HG02840 (cell line): Measurements from ENCODE around the gene ERCC6L2.

Experiments
- ATAC-seq: cut with Tn5 transposase; IDR thresholded peaks from one replicate; pipeline ENCODE4 v1.9.1; 2021; ENCODE audit warnings: mild to moderate bottlenecking, moderate library complexity, moderate number of reproducible peaks; ENCODE audit not compliant: unreplicated experiment, low FRiP score

Gene ERCC6L2, protein sequence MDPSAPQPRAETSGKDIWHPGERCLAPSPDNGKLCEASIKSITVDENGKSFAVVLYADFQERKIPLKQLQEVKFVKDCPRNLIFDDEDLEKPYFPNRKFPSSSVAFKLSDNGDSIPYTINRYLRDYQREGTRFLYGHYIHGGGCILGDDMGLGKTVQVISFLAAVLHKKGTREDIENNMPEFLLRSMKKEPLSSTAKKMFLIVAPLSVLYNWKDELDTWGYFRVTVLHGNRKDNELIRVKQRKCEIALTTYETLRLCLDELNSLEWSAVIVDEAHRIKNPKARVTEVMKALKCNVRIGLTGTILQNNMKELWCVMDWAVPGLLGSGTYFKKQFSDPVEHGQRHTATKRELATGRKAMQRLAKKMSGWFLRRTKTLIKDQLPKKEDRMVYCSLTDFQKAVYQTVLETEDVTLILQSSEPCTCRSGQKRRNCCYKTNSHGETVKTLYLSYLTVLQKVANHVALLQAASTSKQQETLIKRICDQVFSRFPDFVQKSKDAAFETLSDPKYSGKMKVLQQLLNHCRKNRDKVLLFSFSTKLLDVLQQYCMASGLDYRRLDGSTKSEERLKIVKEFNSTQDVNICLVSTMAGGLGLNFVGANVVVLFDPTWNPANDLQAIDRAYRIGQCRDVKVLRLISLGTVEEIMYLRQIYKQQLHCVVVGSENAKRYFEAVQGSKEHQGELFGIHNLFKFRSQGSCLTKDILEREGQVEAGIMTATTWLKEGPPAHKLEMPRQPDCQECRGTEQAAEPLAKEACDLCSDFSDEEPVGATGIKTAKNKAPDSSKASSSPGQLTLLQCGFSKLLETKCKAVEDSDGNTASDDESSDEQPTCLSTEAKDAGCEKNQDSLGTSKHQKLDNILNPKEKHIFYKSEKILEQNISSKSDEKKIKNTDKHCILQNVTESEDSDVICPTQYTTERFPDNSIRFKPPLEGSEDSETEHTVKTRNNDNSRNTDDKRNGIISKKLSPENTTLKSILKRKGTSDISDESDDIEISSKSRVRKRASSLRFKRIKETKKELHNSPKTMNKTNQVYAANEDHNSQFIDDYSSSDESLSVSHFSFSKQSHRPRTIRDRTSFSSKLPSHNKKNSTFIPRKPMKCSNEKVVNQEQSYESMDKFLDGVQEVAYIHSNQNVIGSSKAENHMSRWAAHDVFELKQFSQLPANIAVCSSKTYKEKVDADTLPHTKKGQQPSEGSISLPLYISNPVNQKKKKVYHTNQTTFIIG (N-terminal part only)

GRCh38 chr9:95875305-95876137, at the start of gene ERCC6L2:
Gene ERCC6L2, plus strand, starts transcription at chr9:95875691. Its CDS starts 348 bp downstream, at chr9:95876039.
- peak; percentile 86 for ATAC-seq

DNA sequence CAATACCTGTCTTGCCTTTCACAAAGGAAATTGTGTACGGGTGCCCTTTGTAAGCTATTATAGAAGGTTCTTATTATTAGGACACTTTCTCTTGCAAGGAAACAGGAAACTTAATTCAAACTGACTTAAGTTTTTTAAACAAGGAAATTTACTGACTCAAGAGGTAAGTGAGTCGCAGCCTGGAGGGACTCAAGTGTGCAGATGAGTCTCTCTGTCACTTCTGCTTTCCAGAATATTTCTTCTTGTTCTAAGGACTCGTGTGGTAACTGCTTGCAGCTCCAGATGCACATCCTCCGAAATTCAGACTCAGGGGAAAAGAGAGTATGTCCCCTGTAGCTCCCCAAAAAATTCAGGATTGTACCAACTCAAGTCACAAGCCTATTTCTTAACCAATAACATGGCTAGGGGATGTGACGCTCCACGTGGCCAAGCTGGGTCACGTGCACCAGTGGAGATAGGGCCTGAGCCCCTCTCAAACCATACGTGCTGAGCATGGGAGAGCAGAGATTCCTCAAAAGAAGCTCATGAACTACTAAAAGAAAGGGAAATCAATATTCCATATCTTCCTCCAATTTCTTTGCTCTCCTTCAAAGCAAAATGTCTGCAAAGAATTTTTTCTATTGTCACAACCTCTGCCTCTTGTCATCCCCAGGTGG, 49.2 kb upstream of the ERCC6L2 start:
- no peak for ATAC-seq

DNA sequence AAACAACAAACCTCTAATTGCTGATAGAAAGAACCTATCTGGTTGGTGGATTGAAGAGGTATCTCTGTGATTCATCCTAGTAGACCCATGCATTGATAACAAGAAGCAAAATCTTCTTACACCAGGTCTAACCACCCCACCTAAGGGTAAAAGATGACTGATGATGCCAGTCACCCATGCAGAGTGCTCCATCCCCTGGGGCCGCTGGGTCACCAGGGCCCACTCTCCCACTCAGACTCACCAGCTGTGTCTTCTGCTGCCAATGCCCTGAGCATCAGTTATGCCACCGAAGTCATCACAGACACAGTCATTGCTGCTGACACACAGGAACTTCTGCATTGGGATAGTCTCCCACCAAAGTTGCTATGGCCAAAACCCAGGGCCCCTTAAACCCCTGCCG, 44.7 kb upstream of the ERCC6L2 start:
- ATAC-seq = no peak

DNA sequence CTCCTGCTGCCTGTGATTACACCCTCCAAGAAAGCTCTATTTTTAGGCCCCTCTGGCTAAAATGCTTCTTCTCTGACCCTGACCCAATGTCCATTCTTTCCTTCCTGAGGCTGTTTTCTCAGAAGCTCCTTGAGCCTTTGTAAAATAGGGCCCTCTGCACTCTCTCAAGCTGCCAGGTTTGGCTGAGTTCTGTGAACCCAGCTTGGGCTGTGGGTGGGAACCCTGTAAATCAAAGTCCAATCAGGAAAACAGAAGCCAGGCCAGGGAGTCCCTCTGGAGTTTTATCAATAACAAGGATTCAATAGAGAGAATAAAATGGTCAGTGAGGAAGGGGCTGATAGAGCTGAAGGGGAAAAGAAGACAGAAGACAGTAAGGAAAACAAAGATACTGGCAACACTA, 43.7 kb upstream of the ERCC6L2 start:
- no peak for ATAC-seq

GRCh38 chr9:95833546-95834178, 41.8 kb upstream of the ERCC6L2 start:
- no peak for ATAC-seq

GRCh38 chr9:95834281-95834907, 41.1 kb upstream of the ERCC6L2 start:
- ATAC-seq = no peak

DNA sequence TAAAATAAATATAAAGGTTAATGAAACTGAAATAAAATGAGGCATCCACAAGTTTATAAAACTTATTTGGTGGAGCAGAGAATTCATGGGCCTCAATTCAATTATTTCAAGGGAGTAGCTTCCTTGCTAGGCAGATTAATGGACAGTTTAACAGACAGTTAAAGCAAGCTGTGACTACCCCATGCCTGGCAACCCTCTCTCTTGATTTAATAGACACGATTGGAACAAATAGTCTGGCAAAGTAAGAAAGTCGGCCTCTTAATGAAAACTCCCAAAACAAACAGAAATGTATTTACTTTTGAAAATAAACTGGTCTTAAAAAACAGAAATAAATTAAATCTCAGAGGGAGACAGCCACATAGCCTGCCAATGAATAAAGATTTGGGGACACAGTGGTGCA, 40.1 kb upstream of the ERCC6L2 start:
- no peak for ATAC-seq

GRCh38 chr9:95836072-95836471, 39.4 kb upstream of the ERCC6L2 start:
- no peak for ATAC-seq

- no peak for ATAC-seq
Observed at GRCh38 chr9:95839012-95839411, 36.5 kb upstream of the ERCC6L2 start.

DNA sequence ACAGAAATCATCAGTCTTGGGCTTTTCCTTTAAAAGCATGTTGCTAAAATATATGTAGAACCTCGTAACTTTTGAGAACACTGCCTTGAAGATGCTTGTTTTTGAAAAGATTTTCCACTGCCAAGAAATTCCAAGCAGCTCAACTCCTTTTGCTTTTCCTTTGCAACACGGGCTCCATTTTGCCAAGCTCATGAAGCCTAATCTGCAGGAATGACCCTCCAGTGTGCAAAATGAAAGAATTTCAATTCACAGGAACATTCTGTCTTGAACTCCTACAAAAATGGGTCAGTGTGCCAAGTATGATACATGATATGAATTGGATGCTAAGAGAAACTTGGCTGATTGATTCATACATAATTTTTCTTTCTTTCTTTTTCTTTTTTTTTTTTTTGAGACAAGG, 35.4 kb upstream of the ERCC6L2 start:
- ATAC-seq = no peak

DNA sequence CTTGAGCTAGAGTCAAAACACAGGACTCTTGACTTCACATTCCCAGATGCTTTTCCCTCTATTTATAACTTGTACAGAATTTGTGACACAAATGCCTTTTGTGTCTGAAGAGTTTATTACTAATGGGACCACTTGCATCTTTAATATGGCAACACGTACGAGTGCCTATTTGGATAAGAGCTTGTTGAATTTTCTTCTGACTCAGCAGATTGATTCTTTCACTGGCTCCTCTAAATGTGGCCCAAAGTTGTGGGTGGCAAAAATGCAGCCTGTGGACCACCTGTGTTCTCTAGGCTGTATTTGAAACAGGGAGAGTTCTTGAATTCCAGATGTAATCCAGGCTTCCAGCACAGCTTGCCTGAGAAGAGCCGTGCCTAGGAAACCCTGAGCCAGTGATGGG, 34.1 kb upstream of the ERCC6L2 start:
- no peak for ATAC-seq

DNA sequence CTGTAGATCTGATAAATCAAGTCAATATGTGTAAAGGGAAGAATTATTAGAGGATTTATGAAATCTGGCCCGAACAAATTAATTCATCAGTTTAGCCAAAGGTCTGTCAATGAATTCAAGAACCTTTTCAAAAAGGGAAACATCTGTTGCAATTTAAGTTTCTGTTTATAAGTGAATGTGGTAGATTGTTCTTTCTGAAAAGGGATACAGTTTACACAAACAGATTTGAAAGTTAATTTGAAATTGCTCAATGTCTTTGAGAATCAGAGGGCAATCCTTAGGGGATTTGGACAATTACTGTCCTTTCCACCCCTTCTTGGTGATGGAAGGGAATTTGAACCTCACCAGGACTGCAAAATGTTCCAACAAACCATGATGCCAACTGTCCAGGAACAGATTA, 29.7 kb upstream of the ERCC6L2 start:
- ATAC-seq = no peak

- ATAC-seq = no peak
Observed at GRCh38 chr9:95848764-95849163, 26.7 kb upstream of the ERCC6L2 start.

DNA sequence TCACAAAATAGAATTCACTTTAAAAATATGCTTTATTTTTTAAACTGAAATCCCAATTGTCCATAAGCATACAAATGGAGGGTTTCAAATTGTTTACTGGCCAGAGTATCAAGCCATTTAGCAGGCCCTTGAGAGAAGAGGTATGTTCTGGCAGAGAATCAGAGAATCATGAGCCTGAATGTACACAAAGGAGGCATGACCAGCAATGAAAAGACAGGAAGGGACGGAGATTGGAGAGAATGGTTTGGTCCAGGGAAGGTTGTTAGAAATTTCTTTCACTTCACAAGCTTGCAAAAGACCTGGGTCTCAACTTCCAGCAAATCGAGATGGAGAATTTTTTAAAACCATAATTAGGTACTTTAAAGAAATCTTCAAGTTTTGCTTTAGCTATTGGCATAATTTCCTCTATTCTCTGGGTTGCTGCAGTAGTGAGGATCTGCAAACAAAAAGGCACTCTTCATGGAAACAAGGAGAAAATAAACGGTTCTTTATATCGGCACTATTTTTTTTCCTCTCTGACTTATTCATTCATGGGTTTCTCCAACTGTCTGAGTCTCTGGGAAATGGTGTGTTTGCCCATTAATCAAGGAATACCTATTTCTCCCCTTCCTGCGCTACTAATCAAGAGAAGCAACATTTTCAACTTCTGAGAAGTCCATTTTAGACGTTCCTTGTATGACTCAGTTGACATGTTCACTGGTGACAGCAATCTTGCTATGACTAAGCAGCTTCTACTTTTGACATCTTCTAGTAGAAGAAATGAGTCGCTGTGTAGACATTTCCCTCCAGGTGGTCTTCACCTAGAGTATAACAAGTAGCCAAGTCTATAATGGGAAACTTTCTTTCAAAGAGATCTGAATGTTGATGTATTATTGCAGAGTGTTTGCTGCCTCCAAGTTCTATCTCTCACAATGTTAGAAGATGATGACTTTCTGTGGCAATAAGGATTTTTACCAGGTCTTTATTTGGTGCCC, 23.1 kb upstream of the ERCC6L2 start:
- peak; percentile 83 for ATAC-seq

DNA sequence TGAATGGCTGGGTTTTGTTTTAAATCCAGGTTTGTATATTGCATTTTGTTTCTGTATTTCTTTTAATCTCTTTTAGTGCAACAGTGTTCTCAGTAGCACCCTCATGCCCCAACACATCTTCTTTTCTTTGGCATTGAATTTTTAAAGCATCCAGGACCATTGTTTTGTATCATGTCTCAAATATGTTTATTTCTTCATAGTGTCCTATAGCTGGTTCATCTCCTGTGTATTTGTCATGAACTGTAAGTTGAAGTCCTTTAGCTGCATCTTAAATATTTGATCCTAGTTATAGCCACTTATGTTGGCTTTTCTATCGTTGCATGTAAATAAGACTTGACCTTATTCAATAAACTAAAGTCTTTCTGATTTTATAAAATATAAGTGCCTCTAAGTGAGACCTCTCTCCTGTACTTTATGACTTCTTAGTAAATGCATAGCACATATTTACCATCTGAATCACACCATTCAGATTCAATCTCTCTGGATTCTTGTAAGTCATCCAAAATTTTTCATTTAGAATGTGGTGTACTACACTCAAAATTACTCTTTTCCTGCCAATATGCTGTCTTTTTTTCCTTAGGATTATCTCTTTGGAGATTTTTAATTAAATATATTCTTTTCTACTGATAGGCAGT, 21.0 kb upstream of the ERCC6L2 start:
- ATAC-seq = no peak

DNA sequence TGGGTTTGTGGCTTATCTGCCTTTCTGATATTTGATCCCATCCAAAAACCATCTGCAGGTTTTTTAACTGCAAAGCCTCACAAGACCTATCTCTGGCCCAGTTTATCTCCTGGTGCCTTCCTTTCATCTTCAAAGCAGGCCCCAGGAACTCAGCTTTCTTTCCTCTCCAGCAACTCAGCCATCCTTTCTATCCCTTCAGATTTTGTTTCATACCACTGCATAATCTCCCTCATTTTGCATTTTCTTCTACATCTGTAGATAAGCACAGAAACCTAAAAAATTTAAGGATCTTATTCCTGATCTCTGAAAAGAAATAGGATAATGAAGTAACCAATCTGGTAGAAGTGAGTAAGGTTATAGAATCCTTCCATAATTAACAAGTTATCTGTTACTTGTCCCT, 19.5 kb upstream of the ERCC6L2 start:
- ATAC-seq = no peak

DNA sequence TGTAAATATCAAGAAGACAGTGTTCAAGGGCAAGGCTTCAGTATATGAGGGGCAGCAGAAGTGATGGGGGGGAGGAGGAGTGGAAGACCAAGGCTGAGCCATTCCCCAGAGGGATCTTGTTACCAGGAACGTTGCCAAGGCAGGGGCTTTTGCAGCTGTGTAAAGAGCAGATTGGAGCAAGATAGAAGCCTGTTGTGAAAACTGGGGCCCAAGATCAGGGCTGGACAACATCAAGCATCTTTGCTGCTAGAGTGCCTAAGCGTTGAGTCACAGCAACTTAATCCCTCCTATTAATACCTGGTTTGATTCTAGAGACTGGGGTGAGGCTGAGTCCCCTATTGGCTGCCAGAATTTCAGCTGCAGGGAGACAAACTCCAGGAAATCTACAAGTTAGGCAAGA, 18.4 kb upstream of the ERCC6L2 start:
- ATAC-seq = no peak
